Measurements from ENCODE around the gene AFMID. TPM values are rescaled to one million over a fixed set of nuclear protein-coding genes. Genes with fewer than 3 reads are reported as not detected.
A peak's percentile ranks its signal among the peaks of the same experiment; 100 is the strongest.

AFMID gene
- total RNA-seq, 1 experiment from 2014 or later: 30.8 TPM

GRCh38 chr17:78219396-78220150, 32.4 kb downstream of the AFMID start:
- CTCF ChIA-PET: no interaction called here
- Mint-ChIP-seq H3K27ac (ENCODE audit: unreplicated experiment) (no peak overlapping the region), H3K4me3 (ENCODE audit: low read depth, unreplicated experiment) (no peak overlapping the region), H3K27me3 (ENCODE audit: unreplicated experiment) (no peaks in the 10 kb centered on the region), H3K4me1 (ENCODE audit: low read depth, unreplicated experiment) (no peaks in the 10 kb centered on the region), H3K9me3 (ENCODE audit: low read depth, unreplicated experiment) (no peaks in the 10 kb centered on the region), H3K36me3 (ENCODE audit: insufficient read depth, unreplicated experiment) (peaks cover 50% of the 10 kb centered on the region)
- no peak for DNase-seq
- no TSS peak for BruUV-seq (replicated peaks)
- TF ChIP-seq CTCF (IDR thresholded peaks at IDR 0.05; ENCODE audit: unreplicated experiment): no peak
- intact Hi-C loops (cut with micrococcal nuclease; ENCODE audit: unreplicated experiment): no loop called here

GRCh38 chr17:78223061-78223460, 35.9 kb downstream of the AFMID start:
- no peaks in the 10 kb centered on the region for H3K9me3 Mint-ChIP-seq (ENCODE audit: low read depth, unreplicated experiment)
- peaks cover 35% of the 10 kb centered on the region for H3K36me3 Mint-ChIP-seq (ENCODE audit: insufficient read depth, unreplicated experiment)
- intact Hi-C loops (cut with micrococcal nuclease; ENCODE audit: unreplicated experiment): no loop called here

DNA sequence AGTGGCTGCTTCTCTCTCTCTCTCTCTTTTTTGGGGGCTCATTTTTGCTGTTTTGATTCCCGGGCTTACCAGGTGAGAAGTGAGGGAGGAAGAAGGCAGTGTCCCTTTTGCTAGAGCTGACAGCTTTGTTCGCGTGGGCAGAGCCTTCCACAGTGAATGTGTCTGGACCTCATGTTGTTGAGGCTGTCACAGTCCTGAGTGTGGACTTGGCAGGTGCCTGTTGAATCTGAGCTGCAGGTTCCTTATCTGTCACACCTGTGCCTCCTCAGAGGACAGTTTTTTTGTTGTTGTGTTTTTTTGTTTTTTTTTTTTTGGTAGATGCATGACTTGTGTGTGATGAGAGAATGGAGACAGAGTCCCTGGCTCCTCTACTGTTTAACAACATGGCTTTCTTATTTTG, 36.6 kb downstream of the AFMID start:
- no peak for TF ChIP-seq CTCF (IDR thresholded peaks at IDR 0.05; ENCODE audit: unreplicated experiment)
- Mint-ChIP-seq H3K36me3 (ENCODE audit: insufficient read depth, unreplicated experiment) (peaks cover 31% of the 10 kb centered on the region), H3K27ac (ENCODE audit: unreplicated experiment) (no peak overlapping the region), H3K27me3 (ENCODE audit: unreplicated experiment) (no peaks in the 10 kb centered on the region), H3K4me3 (ENCODE audit: low read depth, unreplicated experiment) (no peak overlapping the region), H3K4me1 (ENCODE audit: low read depth, unreplicated experiment) (no peaks in the 10 kb centered on the region), H3K9me3 (ENCODE audit: low read depth, unreplicated experiment) (no peaks in the 10 kb centered on the region)
- no peak for DNase-seq
- CTCF ChIA-PET: no interaction called here
- intact Hi-C loops (cut with micrococcal nuclease; ENCODE audit: unreplicated experiment): no loop called here
- TSS peak; percentile 89 for BruUV-seq (replicated peaks)

More at GRCh38 chr17:78223061-78223460, 35.9 kb downstream of the AFMID start:
- Mint-ChIP-seq H3K27me3 (ENCODE audit: unreplicated experiment) (no peaks in the 10 kb centered on the region), H3K27ac (ENCODE audit: unreplicated experiment) (no peak overlapping the region), H3K4me1 (ENCODE audit: low read depth, unreplicated experiment) (no peaks in the 10 kb centered on the region), H3K4me3 (ENCODE audit: low read depth, unreplicated experiment) (no peak overlapping the region)
- no peak for TF ChIP-seq CTCF (IDR thresholded peaks at IDR 0.05; ENCODE audit: unreplicated experiment)
- BruUV-seq (replicated peaks): no TSS peak
- no peak for DNase-seq
- CTCF ChIA-PET: no interaction called here

DNA sequence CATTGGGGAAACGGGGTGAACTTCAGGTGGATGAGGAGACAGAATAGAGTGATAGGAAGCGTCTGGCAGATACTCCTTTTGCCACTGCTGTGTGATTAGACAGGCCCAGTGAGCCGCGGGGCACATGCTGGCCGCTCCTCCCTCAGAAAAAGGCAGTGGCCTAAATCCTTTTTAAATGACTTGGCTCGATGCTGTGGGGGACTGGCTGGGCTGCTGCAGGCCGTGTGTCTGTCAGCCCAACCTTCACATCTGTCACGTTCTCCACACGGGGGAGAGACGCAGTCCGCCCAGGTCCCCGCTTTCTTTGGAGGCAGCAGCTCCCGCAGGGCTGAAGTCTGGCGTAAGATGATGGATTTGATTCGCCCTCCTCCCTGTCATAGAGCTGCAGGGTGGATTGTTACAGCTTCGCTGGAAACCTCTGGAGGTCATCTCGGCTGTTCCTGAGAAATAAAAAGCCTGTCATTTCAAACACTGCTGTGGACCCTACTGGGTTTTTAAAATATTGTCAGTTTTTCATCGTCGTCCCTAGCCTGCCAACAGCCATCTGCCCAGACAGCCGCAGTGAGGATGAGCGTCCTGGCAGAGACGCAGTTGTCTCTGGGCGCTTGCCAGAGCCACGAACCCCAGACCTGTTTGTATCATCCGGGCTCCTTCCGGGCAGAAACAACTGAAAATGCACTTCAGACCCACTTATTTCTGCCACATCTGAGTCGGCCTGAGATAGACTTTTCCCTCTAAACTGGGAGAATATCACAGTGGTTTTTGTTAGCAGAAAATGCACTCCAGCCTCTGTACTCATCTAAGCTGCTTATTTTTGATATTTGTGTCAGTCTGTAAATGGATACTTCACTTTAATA, 37.3 kb downstream of the AFMID start:
- Mint-ChIP-seq H3K4me3 (ENCODE audit: low read depth, unreplicated experiment) (no peak overlapping the region), H3K4me1 (ENCODE audit: low read depth, unreplicated experiment) (no peaks in the 10 kb centered on the region), H3K9me3 (ENCODE audit: low read depth, unreplicated experiment) (no peaks in the 10 kb centered on the region), H3K27ac (ENCODE audit: unreplicated experiment) (no peak overlapping the region), H3K27me3 (ENCODE audit: unreplicated experiment) (no peaks in the 10 kb centered on the region), H3K36me3 (ENCODE audit: insufficient read depth, unreplicated experiment) (peaks cover 24% of the 10 kb centered on the region)
- DNase-seq: no peak
- no peak for TF ChIP-seq CTCF (IDR thresholded peaks at IDR 0.05; ENCODE audit: unreplicated experiment)
- CTCF ChIA-PET: interaction anchor here (0.6 kb wide), 1 partner anchor 73 kb away, joined by 5 read pairs; no protein-coding TSS in a partner anchor
- no TSS peak for BruUV-seq (replicated peaks)
- intact Hi-C loops (cut with micrococcal nuclease; ENCODE audit: unreplicated experiment): no loop called here

All from Calu3 (cell line).